ACC112 (cell line): Measurements from ENCODE around the gene SMG6.
"Not testable (repeated sequence)": the region's sequence is repeated elsewhere in the genome, so short reads cannot be mapped to it uniquely, and the experiment has no call there.

Experiments
- H2AFZ ChIP-seq: fragments of 200-600 bp; sonication (generic); one replicate; pipeline ENCODE4 v1.6.0; 2017; ENCODE audit warnings: antibody characterized with exemption, low read length; ENCODE audit not compliant: unreplicated experiment
- H3K27ac ChIP-seq: fragments of 200-600 bp; sonication (generic); 2 replicates; pipeline ENCODE4 v1.5.1; 2014; ENCODE audit warnings: low read depth, mild to moderate bottlenecking, antibody characterized with exemption, low read length, moderate library complexity
- H3K27me3 ChIP-seq: fragments of 200-600 bp; sonication (generic); 2 replicates; pipeline ENCODE4 v1.6.1; 2014; ENCODE audit warnings: mild to moderate bottlenecking, antibody characterized with exemption, low read length, moderate library complexity, mixed read lengths; ENCODE audit not compliant: insufficient read depth
- H3K36me3 ChIP-seq: fragments of 200-600 bp; sonication (generic); 2 replicates; pipeline ENCODE4 v1.6.1; 2016; ENCODE audit warnings: mild to moderate bottlenecking, antibody characterized with exemption, low read length, moderate library complexity, mixed read lengths; ENCODE audit not compliant: insufficient read depth
- H3K4me1 ChIP-seq: fragments of 200-600 bp; sonication (generic); one replicate; pipeline ENCODE4 v1.6.1; 2016; ENCODE audit warnings: low read length, mixed read lengths; ENCODE audit not compliant: insufficient read depth, unreplicated experiment, control insufficient read depth
- H3K4me3 ChIP-seq: fragments of 200-600 bp; sonication (generic); 2 replicates; pipeline ENCODE4 v1.5.1; 2014; ENCODE audit warnings: mild to moderate bottlenecking, low read depth, low read length
- H3K79me2 ChIP-seq: fragments of 200-600 bp; sonication (generic); one replicate; pipeline ENCODE4 v1.6.0; 2016; ENCODE audit warnings: low read length; ENCODE audit not compliant: control insufficient read depth, unreplicated experiment, insufficient read depth

Gene SMG6

GRCh38 chr17:2336215-2336851 lies 32.7 kb upstream of the SMG6 start, which contains the start of gene TSR1:
TSR1 (minus strand) TSS chr17:2336457; CDS start chr17:2336427, 30 bp downstream.
- peaks cover 35% of the 10 kb centered on the region for H3K36me3 ChIP-seq
- H3K79me2 ChIP-seq, result peaks cover 49% of the 10 kb centered on the region

GRCh38 chr17:2335726-2336214 lies 32.2 kb upstream of the SMG6 start:
- H3K79me2 ChIP-seq, result peaks cover 50% of the 10 kb centered on the region
- peaks cover 19% of the 10 kb centered on the region for H3K4me1 ChIP-seq
- H3K36me3 ChIP-seq, result peaks cover 40% of the 10 kb centered on the region
- H3K27ac ChIP-seq, result peak overlapping the region; percentile 53
- H3K27me3 ChIP-seq, result no peaks in the 10 kb centered on the region
- H3K4me3 ChIP-seq, result peak overlapping the region; percentile 90
- H2AFZ ChIP-seq, result peak overlapping the region; percentile 79

More at GRCh38 chr17:2336215-2336851, 32.7 kb upstream of the SMG6 start, which contains the start of gene TSR1:
- Histone ChIP-seq H3K27ac (peak within 1 kb of the TSS; percentile 53), H2AFZ (peak within 1 kb of the TSS; percentile 99), H3K4me1 (peaks cover 19% of the 10 kb centered on the region), H3K4me3 (peak within 1 kb of the TSS; percentile 90), H3K27me3 (no peaks in the 10 kb centered on the region)

DNA sequence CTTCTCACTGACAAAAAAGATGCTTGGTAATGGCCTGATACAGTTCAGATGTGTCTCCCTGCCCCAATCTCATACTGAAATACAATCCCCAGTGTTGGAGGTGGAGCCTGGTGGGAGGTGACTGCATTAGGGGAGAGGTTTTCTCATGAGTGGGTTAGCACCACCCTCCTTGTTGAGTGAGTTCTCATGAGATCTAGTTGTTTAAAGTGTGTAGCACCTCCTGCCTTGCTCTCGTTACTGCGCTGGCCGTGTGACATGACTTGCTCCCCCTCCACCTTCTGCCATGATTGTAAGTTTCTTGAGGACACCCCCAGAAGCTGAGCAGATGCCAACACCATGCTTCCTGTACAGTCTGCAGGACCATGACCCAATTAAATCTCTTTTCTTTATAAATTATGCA lies 27.7 kb upstream of the SMG6 start:
- no peak overlapping the region for H2AFZ ChIP-seq
- H3K27me3 ChIP-seq, result no peaks in the 10 kb centered on the region
- H3K79me2 ChIP-seq, result peaks cover 50% of the 10 kb centered on the region
- peaks cover 15% of the 10 kb centered on the region for H3K4me1 ChIP-seq
- H3K27ac ChIP-seq, result no peak overlapping the region
- H3K4me3 ChIP-seq, result no peak overlapping the region
- peaks cover 53% of the 10 kb centered on the region for H3K36me3 ChIP-seq

- Histone ChIP-seq H3K27ac (no peak overlapping the region), H3K36me3 (peaks cover 38% of the 10 kb centered on the region), H2AFZ (no peak overlapping the region), H3K79me2 (no peaks in the 10 kb centered on the region), H3K4me1 (no peaks in the 10 kb centered on the region), H3K4me3 (no peak overlapping the region), H3K27me3 (no peaks in the 10 kb centered on the region)
Observed at GRCh38 chr17:2323629-2324314, 20.2 kb upstream of the SMG6 start.

- Histone ChIP-seq H3K27me3 (no peaks in the 10 kb centered on the region), H3K79me2 (no peaks in the 10 kb centered on the region), H3K27ac (no peak overlapping the region), H3K4me1 (no peaks in the 10 kb centered on the region), H3K36me3 (peaks cover 32% of the 10 kb centered on the region), H3K4me3 (no peak overlapping the region), H2AFZ (no peak overlapping the region)
Observed at GRCh38 chr17:2321399-2321798, 17.8 kb upstream of the SMG6 start.

DNA sequence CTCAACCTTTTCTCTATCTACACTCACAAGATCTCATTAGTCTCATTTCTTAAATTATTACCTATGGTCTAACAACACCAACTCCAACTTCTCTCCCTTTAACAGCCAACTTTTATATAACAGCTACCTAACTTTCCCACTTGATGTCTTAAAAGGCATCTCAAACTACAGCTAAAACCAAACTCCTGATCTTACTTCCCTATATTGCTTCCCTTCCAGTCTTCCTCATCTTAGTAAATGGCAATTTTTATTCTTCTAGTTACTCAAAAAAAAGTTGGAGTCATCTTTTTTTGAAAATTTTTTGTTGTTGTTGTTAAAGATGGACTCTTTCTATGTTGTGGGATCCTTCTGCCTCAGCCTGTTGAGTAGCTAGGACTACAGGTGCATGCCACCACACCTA lies 15.5 kb upstream of the SMG6 start:
- no peaks in the 10 kb centered on the region for H3K27me3 ChIP-seq
- no peak overlapping the region for H2AFZ ChIP-seq
- H3K79me2 ChIP-seq, result no peaks in the 10 kb centered on the region
- H3K27ac ChIP-seq, result no peak overlapping the region
- H3K36me3 ChIP-seq, result peaks cover 18% of the 10 kb centered on the region
- H3K4me1 ChIP-seq, result no peaks in the 10 kb centered on the region
- no peak overlapping the region for H3K4me3 ChIP-seq

DNA sequence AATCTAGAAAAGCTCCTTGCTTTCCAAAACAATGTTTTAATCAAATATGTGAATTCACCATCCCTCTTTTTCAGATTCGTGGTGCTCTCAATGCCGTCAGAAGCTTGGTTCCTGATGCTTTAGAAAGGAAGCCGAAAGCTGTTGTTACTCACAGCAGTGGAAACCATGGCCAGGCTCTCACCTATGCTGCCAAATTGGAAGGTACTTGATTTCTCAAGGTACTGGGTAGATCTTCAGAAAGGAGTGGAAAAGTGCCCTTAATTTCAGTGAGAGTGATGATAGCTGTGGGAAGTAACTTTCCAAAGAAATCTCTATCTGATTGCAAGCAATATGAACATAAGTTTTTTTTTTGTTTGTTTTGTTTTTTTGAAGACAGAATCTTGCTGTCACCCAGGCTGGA lies 14.2 kb upstream of the SMG6 start:
- H3K27me3 ChIP-seq, result no peaks in the 10 kb centered on the region
- H2AFZ ChIP-seq, result no peak overlapping the region
- H3K4me3 ChIP-seq, result no peak overlapping the region
- no peaks in the 10 kb centered on the region for H3K79me2 ChIP-seq
- peaks cover 5% of the 10 kb centered on the region for H3K36me3 ChIP-seq
- no peak overlapping the region for H3K27ac ChIP-seq
- H3K4me1 ChIP-seq, result no peaks in the 10 kb centered on the region

DNA sequence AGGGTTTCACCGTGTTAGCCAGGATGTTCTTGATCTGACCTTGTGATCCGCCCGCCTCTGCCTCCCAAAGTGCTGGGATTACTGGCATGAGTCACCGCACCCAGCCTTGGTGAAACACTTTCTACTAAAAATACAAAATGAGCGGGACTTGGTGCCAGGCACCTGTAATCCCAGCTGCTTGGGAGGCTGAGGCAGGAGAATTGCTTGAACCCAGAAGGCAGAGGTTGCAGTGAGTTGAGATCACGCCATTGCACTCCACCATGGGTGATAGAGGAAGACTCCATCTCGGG lies 13.3 kb upstream of the SMG6 start:
- H3K4me1 ChIP-seq, H3K27me3 ChIP-seq, H3K27ac ChIP-seq, H3K36me3 ChIP-seq, H3K4me3 ChIP-seq, H3K79me2 ChIP-seq, H2AFZ ChIP-seq: not testable (repeated sequence)

DNA sequence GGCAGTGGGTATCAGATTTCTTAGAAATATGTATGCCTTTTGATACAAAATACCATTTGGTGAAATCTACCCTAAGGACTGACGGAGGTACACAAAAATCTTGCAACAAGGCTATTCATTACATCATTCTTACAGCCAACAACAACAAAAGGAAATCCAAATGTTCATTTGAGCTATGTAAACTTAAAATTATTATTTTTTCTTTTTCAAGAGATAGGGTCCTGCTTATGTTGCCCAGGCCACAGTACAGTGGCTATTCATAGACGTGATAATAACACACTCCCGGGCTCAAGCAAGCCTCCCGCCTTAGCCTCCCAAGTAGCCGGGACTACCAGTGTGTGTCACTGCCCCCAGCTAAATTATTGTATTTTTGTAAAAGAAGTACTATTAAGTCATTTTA lies 9.2 kb upstream of the SMG6 start:
- Histone ChIP-seq H3K4me3 (no peak overlapping the region), H2AFZ (no peak overlapping the region), H3K27ac (no peak overlapping the region)

DNA sequence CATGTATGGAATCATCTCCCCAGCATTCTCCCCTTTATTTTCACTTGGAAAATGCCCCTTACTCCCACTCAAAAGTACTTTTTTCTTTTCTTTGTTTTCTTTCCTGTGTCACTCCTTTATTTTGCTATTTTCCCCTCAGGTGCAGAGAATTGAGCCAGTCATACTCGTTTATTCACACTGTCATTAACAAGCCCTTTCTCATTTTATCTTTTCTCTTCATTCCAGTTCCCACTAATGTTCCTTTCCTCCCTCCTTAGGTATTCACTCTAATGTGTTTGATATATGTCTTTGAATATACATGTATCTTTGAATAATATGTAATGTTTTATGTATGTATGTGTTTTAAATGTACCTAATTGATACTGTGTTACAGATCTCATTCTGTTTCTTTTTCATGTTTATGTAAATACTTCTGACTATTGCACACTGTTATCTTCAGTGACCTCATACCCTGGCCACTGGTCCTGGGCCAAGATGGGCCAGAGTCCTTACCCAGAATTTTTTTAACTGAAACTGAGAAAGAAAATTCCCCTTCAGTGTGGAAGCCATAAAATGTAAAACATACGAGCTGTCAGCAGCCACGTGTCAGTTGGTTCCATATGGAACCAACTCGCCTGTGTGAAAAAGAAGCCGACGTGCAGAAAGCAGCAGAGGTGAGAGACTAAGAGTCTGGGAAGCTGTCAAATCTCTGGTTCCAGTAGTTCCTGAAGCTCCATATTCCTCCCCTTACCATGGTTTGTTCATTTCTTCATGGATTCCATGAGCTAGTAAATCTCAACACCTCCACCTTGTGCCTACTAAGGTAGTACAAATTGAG lies 6.0 kb upstream of the SMG6 start:
- Histone ChIP-seq H3K4me1 (peaks cover 3% of the 10 kb centered on the region), H3K27ac (no peak overlapping the region), H3K4me3 (no peak overlapping the region), H2AFZ (no peak overlapping the region), H3K36me3 (no peaks in the 10 kb centered on the region), H3K79me2 (peaks cover 28% of the 10 kb centered on the region), H3K27me3 (no peaks in the 10 kb centered on the region)

More for the DNA sequence above, 9.2 kb upstream of the SMG6 start:
- Histone ChIP-seq H3K79me2 (peaks cover 9% of the 10 kb centered on the region), H3K4me1 (no peaks in the 10 kb centered on the region), H3K27me3 (no peaks in the 10 kb centered on the region), H3K36me3 (no peaks in the 10 kb centered on the region)
